HCT116 (cell line): ENCODE measurements around the gene ITGAV. TPM values are rescaled to one million over a fixed set of nuclear protein-coding genes. Genes with fewer than 3 reads are reported as not detected.

ENCODE experiments used
- ATAC-seq: fragments of 200-7000 bp; cut with Tn5 transposase; 2 replicates; pipeline ENCODE4 v1.9.1; 2020; ENCODE audit warnings: mild to moderate bottlenecking, moderate library complexity
- BruUV-seq: library from RNA; stranded (reverse); fragments of 400-500 nt; replicated peaks from 2 replicates; lab custom pipeline; 2021; lab: Mats Ljungman, UMichigan
- CTCF ChIA-PET: fragments of 300-600 bp; sonication (Branson Sonifier 250); formaldehyde crosslinking; loops from one replicate; lab custom pipeline; 2021; ENCODE audit warnings: antibody characterized with exemption; lab: Charles Lee
- POLR2A ChIA-PET: fragments of 300-600, 350-600 bp; sonication (Branson Sonifier 250); formaldehyde crosslinking; loops from one replicate; lab custom pipeline; 2021; ENCODE audit warnings: antibody characterized with exemption; lab: Charles Lee
- RAD21 ChIA-PET, 2 experiments: fragments of 300-600 bp; sonication (Branson Sonifier 250); formaldehyde crosslinking; loops; one replicate each; lab custom pipeline; 2023; ENCODE audit warnings: low total read pairs in 2 of 2; ENCODE audit not compliant: uncharacterized antibody in 2 of 2, unreplicated experiment in 2 of 2, low non-redundant PET in 1 of 2; lab: Charles Lee
- DNase-seq: peaks from one replicate; pipeline ENCODE4 v3.0.0-alpha.2; 2010; ENCODE audit warnings: low read depth, low spot score
- H2AFZ ChIP-seq: fragments of 200-600 bp; shearing (Covaris generic), sonication (generic); 2 replicates; pipeline ENCODE4 v1.6.1; 2017; ENCODE audit warnings: low read depth, mixed run types, mixed read lengths, antibody characterized with exemption, low read length; ENCODE audit not compliant: poor library complexity, severe bottlenecking
- H3K27ac ChIP-seq: 2 replicates; pipeline ENCODE4 v1.5.1; 2012; ENCODE audit warnings: low read depth, low read length
- H3K27me3 ChIP-seq: fragments of 200-600 bp; sonication (generic); 2 replicates; pipeline ENCODE4 v1.6.1; 2016; ENCODE audit warnings: mixed run types, low read length, mixed read lengths; ENCODE audit not compliant: insufficient read depth
- H3K36me3 ChIP-seq, 2 experiments: fragments of 200-500 bp in 1 of 2; fragments of 200-600 bp in 1 of 2; sonication (Bioruptor generic) in 1 of 2; sonication (generic) in 1 of 2; 2 replicates each; pipeline versions ENCODE4 v1.5.1 to v1.6.1; 2014 to 2016; ENCODE audit warnings: low read length in 2 of 2, inconsistent platforms in 1 of 2, mixed read lengths in 1 of 2, mixed run types in 1 of 2; ENCODE audit not compliant: insufficient read depth in 2 of 2, control insufficient read depth in 1 of 2
- H3K4me1 ChIP-seq, 2 experiments: fragments of 200-600 bp in 1 of 2; sonication (generic) in 1 of 2; 2 replicates each; pipeline versions ENCODE4 v1.5.1 to v1.6.1; 2012 to 2017; ENCODE audit warnings: low read length in 2 of 2, inconsistent platforms in 1 of 2, mild to moderate bottlenecking in 1 of 2, mixed read lengths in 1 of 2, mixed run types in 1 of 2, moderate library complexity in 1 of 2; ENCODE audit not compliant: insufficient read depth in 2 of 2, control insufficient read depth in 1 of 2
- H3K4me2 ChIP-seq: fragments of 200-600 bp; sonication (generic); 2 replicates; pipeline ENCODE4 v1.6.1; 2017; ENCODE audit warnings: mixed run types, low read length, mixed read lengths
- H3K4me3 ChIP-seq, 2 experiments: fragments of 200-600 bp in 1 of 2; sonication (generic) in 1 of 2; replicated peaks in 1 of 2; 2 replicates each; pipeline ENCODE4 v1.5.1; 2011 to 2016; ENCODE audit warnings: low read length in 2 of 2, control low read depth in 1 of 2, low read depth in 1 of 2, mild to moderate bottlenecking in 1 of 2, mixed read lengths in 1 of 2, mixed run types in 1 of 2
- H3K79me2 ChIP-seq: fragments of 200-600 bp; sonication (generic); 2 replicates; pipeline ENCODE4 v1.6.1; 2017; ENCODE audit warnings: mild to moderate bottlenecking, mixed run types, low read length, moderate library complexity, mixed read lengths; ENCODE audit not compliant: insufficient read depth
- H3K9ac ChIP-seq: fragments of 200-600 bp; sonication (generic); 2 replicates; pipeline ENCODE4 v1.6.1; 2016; ENCODE audit warnings: low read length, mixed read lengths
- H3K9me2 ChIP-seq: fragments of 200-600 bp; sonication (generic), shearing (Covaris generic); 2 replicates; pipeline ENCODE4 v1.6.1; 2017; ENCODE audit warnings: mixed run types, mild to moderate bottlenecking, moderate library complexity; ENCODE audit not compliant: insufficient read depth
- H3K9me3 ChIP-seq, 2 experiments: fragments of 200-500 bp in 1 of 2; fragments of 200-600 bp in 1 of 2; sonication (Bioruptor generic) in 1 of 2; sonication (generic) in 1 of 2; 2 replicates each; pipeline ENCODE4 v1.6.1; 2014 to 2017; ENCODE audit warnings: low read length in 2 of 2, mixed read lengths in 2 of 2, inconsistent platforms in 1 of 2, low read depth in 1 of 2, mild to moderate bottlenecking in 1 of 2, mixed run types in 1 of 2, moderate library complexity in 1 of 2; ENCODE audit not compliant: control insufficient read depth in 1 of 2, insufficient read depth in 1 of 2
- H4K20me1 ChIP-seq: fragments of 200-600 bp; sonication (generic), shearing (Covaris generic); 2 replicates; pipeline ENCODE4 v1.6.1; 2017; ENCODE audit warnings: mixed run types, mild to moderate bottlenecking, moderate library complexity; ENCODE audit not compliant: insufficient read depth
- CTCF ChIP-seq, 3 experiments: fragments of 200-600 bp in 1 of 3; sonication (generic) in 1 of 3; IDR thresholded peaks in 2 of 3; conservative IDR thresholded peaks in 1 of 3; 2 replicates each; pipeline ENCODE4 v1.5.1; 2012 to 2017; ENCODE audit warnings: low read depth in 2 of 3, low read length in 2 of 3, antibody characterized with exemption in 1 of 3, borderline replicate concordance in 1 of 3, control low read depth in 1 of 3, mild to moderate bottlenecking in 1 of 3, mixed read lengths in 1 of 3, mixed run types in 1 of 3, moderate library complexity in 1 of 3; ENCODE audit not compliant: insufficient read depth in 1 of 3
- EZH2phosphoT487 ChIP-seq: fragments of 200-600 bp; IDR thresholded peaks from 2 replicates; pipeline ENCODE4 v1.6.1; 2018; ENCODE audit warnings: antibody characterized with exemption, borderline replicate concordance
- MAX ChIP-seq: IDR thresholded peaks from 2 replicates; pipeline ENCODE4 v1.6.1; 2012
- SP1 ChIP-seq: IDR thresholded peaks from 2 replicates; pipeline ENCODE4 v1.6.1; 2012; ENCODE audit warnings: low read depth
- TCF7L2 ChIP-seq: IDR thresholded peaks from 2 replicates; pipeline ENCODE4 v1.7.0; 2011; ENCODE audit warnings: borderline replicate concordance, inconsistent platforms; ENCODE audit not compliant: insufficient read depth, insufficient read length; ENCODE audit errors: extremely low read depth
- ZBTB33 ChIP-seq: IDR thresholded peaks from 2 replicates; pipeline ENCODE4 v1.6.1; 2011; ENCODE audit warnings: mild to moderate bottlenecking, low read length, moderate library complexity; ENCODE audit not compliant: insufficient replicate concordance; ENCODE audit errors: extremely low read depth
- ZFX ChIP-seq: fragments of 450-650 bp; IDR thresholded peaks from 2 replicates; pipeline ENCODE4 v1.6.1; 2017
- intact Hi-C: fragments of 100-400 bp; cut with micrococcal nuclease; formaldehyde crosslinking; loops from 2 replicates; pipeline ENCODE4 v1.10.0; 2022
- total RNA-seq: library from RNA; stranded (reverse); gene quantifications from one replicate; pipeline ENCODE4 v1.2.1, GENCODE V29; 2021; ENCODE audit not compliant: unreplicated experiment

Gene ITGAV
- total RNA-seq, 1 experiment from 2014 or later: 36.3 TPM

- Histone ChIP-seq H3K9me3 (no peaks in the 10 kb centered on the region), H3K36me3 (no peaks in the 10 kb centered on the region), H3K4me3 (no peak overlapping the region), H3K4me1 (peaks cover 0 to 13% of the 10 kb centered on the region in 2 experiments; a peak in 3 of 4 replicates), H3K79me2 (no peaks in the 10 kb centered on the region), H2AFZ (no peak overlapping the region), H4K20me1 (no peaks in the 10 kb centered on the region), H3K27ac (no peak overlapping the region), H3K27me3 (no peaks in the 10 kb centered on the region), H3K9ac (no peak overlapping the region), H3K9me2 (no peaks in the 10 kb centered on the region), H3K4me2 (no peak overlapping the region)
- POLR2A ChIA-PET: no interaction called here
- CTCF ChIA-PET: no interaction called here
- no TSS peak for BruUV-seq
- intact Hi-C loops: no loop called here
- RAD21 ChIA-PET: no interaction called here
- DNase-seq (no peak), ATAC-seq (no peak)
- no peak for TF ChIP-seq EZH2phosphoT487
- TF ChIP-seq SP1: no peak
- no peak for TF ChIP-seq ZBTB33
- TF ChIP-seq ZFX: no peak
- TF ChIP-seq MAX: no peak
- no peak for TF ChIP-seq TCF7L2
- no peak for TF ChIP-seq CTCF (IDR thresholded peaks at IDR 0.05 in 2 of 3, conservative IDR thresholded peaks at IDR 0.05 in 1 of 3; ENCODE audit: borderline replicate concordance in 1 of 3, insufficient read depth in 1 of 3, low read depth in 2 of 3, low read length in 2 of 3)
These were observed 106.4 kb downstream of the ITGAV start for GRCh38 chr2:186696290-186696689.
